NCI-H1930 (cell line): ENCODE results near the gene CPM.
A peak's percentile ranks its signal among the peaks of the same experiment; 100 is the strongest.

Experiments used
- DNase-seq, 2 experiments: peaks; one replicate each; lab custom pipeline; 2025; lab: John Stamatoyannopoulos, UW

CPM gene

GRCh38 chr12:68956466-68956865, 23.5 kb upstream of the CPM start:
- no peak for DNase-seq

GRCh38 chr12:68954811-68955210, 21.8 kb upstream of the CPM start:
- DNase-seq, result no peak

- no peak for DNase-seq
Measured at GRCh38 chr12:68953536-68953935, 20.6 kb upstream of the CPM start.

- DNase-seq, result no peak
Measured at GRCh38 chr12:68951652-68952051, 18.7 kb upstream of the CPM start.

GRCh38 chr12:68950511-68950910, 17.5 kb upstream of the CPM start:
- no peak for DNase-seq

GRCh38 chr12:68945255-68945654, 12.3 kb upstream of the CPM start:
- no peak for DNase-seq

GRCh38 chr12:68944296-68945076, 11.5 kb upstream of the CPM start:
- DNase-seq, result no peak

- DNase-seq, result no peak
Measured at GRCh38 chr12:68943848-68944247, 10.9 kb upstream of the CPM start.

GRCh38 chr12:68940731-68941130, 7.8 kb upstream of the CPM start:
- no peak for DNase-seq

GRCh38 chr12:68939505-68939904, 6.5 kb upstream of the CPM start:
- DNase-seq, result no peak

- DNase-seq, result no peak
Measured at GRCh38 chr12:68934392-68934791, 1.4 kb upstream of the CPM start.

- DNase-seq, result peak; percentile 28 to 45
Measured at GRCh38 chr12:68932128-68932960, 627 bp downstream of the CPM start.

- no peak for DNase-seq
Measured at GRCh38 chr12:68930178-68930577, 2.8 kb downstream of the CPM start.

- no peak for DNase-seq
Measured at GRCh38 chr12:68924546-68924945, 8.4 kb downstream of the CPM start.

- DNase-seq, result no peak
Measured at GRCh38 chr12:68919581-68920239, 13.3 kb downstream of the CPM start.

- DNase-seq, result no peak
Measured at GRCh38 chr12:68918960-68919359, 14.0 kb downstream of the CPM start.

GRCh38 chr12:68915055-68915454, 17.9 kb downstream of the CPM start:
- DNase-seq, result no peak

GRCh38 chr12:68913682-68914081, 19.3 kb downstream of the CPM start:
- no peak for DNase-seq

- no peak for DNase-seq
Measured at GRCh38 chr12:68912916-68913315, 20.1 kb downstream of the CPM start.

GRCh38 chr12:68911197-68911718, 21.7 kb downstream of the CPM start:
- no peak for DNase-seq

- DNase-seq, result no peak
Measured at GRCh38 chr12:68910128-68910527, 22.8 kb downstream of the CPM start.

GRCh38 chr12:68908076-68908475, 24.9 kb downstream of the CPM start:
- DNase-seq, result no peak

- no peak for DNase-seq
Measured at GRCh38 chr12:68905733-68906132, 27.2 kb downstream of the CPM start.
